ENCODE measurements around the gene ZNF525. TPM values are rescaled to one million over a fixed set of nuclear protein-coding genes. Genes with fewer than 3 reads are reported as not detected.

The ZNF525 gene
- total and polyA plus RNA-seq, 2 of the 13 experiments (the other 11 are each of a cell fraction or from before 2014, with no cell fraction given), result 3.4 to 8.7 TPM

GRCh38 chr19:53365134-53365898, at the start of gene ZNF525 (continued):
- TF ChIP-seq HMGXB4 (CRISPR knock-in tag; IDR thresholded peaks at IDR 0.05; ENCODE audit: borderline replicate concordance in 1 of 2, low read depth in 1 of 2) (0 out of 4 replicates have a peak, but pooled peaks of 1 of the 2 experiments have one; percentile 18), MAX (IDR thresholded peaks at IDR 0.05) (peak; percentile 43; the same call in 1 of the 2 replicates), POLR2AphosphoS5 (IDR thresholded peaks at IDR 0.05; ENCODE audit: low read depth, low read length) (peak; percentile 71), MAZ (IDR thresholded peaks at IDR 0.05; ENCODE audit: borderline replicate concordance, low read depth, low read length) (no peak), MAZ (CRISPR knock-in tag; IDR thresholded peaks at IDR 0.05; ENCODE audit: low read depth) (peak; percentile 24; the same call in 1 of the 2 replicates), ZFP91 (CRISPR knock-in tag; IDR thresholded peaks at IDR 0.05; ENCODE audit: borderline replicate concordance) (0 out of 2 replicates have a peak, but pooled peaks have one; percentile 27), STAG1 (CRISPR knock-in tag; IDR thresholded peaks at IDR 0.05) (0 out of 2 replicates have a peak, but pooled peaks have one; percentile 6), ELF3 (CRISPR knock-in tag; IDR thresholded peaks at IDR 0.05) (peak; percentile 69), SAP130 (CRISPR knock-in tag; IDR thresholded peaks at IDR 0.05; ENCODE audit: low read depth) (peak; percentile 68), ZSCAN25 (CRISPR knock-in tag; IDR thresholded peaks at IDR 0.05) (peak; percentile 55; the same call in 1 of the 2 replicates), SP1 (IDR thresholded peaks at IDR 0.05) (no peak), SP1 (CRISPR knock-in tag; IDR thresholded peaks at IDR 0.05) (peak; percentile 60), JARID2 (CRISPR knock-in tag; IDR thresholded peaks at IDR 0.05; ENCODE audit: insufficient replicate concordance) (no peak), CTCF (CRISPR knock-in tag; IDR thresholded peaks at IDR 0.05) (peak; percentile 22; the same call in 1 of the 2 replicates), ARID4A (CRISPR knock-in tag; IDR thresholded peaks at IDR 0.05; ENCODE audit: borderline replicate concordance) (peak; percentile 51; the same call in 1 of the 2 replicates)

Measured in HepG2 (cell line).